NCI-H82 treated with DMSO at 0.1 percent for 48 hours (cell line): ENCODE data around the gene SLC4A1AP.

Experiments
- DNase-seq: peaks from one replicate; lab custom pipeline; 2025; ENCODE audit not compliant: unreplicated experiment; lab: John Stamatoyannopoulos, UW

The SLC4A1AP gene

GRCh38 chr2:27720004-27720551 lies 56.4 kb downstream of the SLC4A1AP start:
- no peak for DNase-seq

DNA sequence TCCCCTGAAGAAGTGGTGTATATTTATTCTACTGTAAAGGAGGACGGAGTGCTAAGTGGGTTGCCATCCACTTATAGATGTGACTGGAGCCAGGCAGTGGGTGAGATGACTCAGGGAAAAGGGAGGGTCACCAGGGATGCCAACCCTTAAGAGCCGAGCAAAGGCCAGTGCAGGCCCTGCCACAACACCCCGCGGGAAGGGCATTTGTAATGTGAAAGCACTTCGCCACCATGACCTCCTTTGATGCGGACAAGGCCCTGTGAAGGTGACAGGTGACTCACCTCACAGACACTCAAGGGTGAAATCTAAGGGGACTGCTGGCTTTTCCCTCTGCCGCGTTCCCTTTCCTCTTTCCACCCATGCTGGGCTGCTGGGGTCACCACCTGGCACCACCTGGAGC lies 57.6 kb downstream of the SLC4A1AP start:
- no peak for DNase-seq

GRCh38 chr2:27721884-27722485 lies 58.3 kb downstream of the SLC4A1AP start:
- DNase-seq: no peak

GRCh38 chr2:27723372-27724144 lies 59.9 kb downstream of the SLC4A1AP start:
- DNase-seq: peak; percentile 46

- DNase-seq: no peak
These were observed 60.5 kb downstream of the SLC4A1AP start for GRCh38 chr2:27724191-27724590.

GRCh38 chr2:27724905-27725701 lies 61.4 kb downstream of the SLC4A1AP start:
- no peak for DNase-seq

GRCh38 chr2:27727257-27727656 lies 63.6 kb downstream of the SLC4A1AP start:
- DNase-seq: no peak

DNA sequence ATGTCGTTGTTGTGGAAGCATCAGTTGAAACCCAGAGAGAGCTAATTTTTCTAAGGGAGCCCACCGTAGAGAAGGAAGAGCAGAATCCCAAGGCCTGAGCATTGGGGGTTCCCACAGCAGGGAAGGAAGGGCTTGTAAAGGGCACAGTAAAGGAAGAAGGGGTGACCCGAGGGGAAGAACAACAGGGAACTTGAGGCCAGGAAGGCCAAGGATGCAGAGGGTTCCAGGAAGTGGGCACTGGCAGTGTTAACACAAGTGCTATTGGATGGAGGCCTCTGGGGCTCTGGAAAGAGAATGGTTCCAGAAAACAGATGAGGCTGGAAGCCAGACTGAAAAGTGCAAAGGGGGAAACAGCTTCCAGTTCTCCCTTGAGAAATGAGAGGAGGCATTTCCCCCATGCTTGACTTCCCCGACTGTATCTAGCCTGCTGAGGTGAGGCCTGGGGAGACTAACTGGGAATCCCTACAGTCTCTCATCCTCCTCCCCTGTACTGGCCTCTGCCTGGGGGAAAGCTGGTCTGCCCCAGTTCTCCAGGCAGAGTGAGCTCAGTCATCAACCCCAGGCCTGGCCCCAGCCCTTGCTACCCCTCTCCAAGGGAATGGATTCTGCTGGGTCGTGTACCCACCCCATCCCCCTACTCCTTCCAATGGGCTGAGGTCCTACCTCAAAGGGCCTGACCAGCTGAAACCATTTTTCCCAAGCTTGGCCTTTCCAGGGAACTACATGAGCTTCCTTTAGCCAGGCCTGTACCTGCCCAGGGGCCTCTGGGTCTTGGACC lies 64.6 kb downstream of the SLC4A1AP start:
- DNase-seq: no peak

DNA sequence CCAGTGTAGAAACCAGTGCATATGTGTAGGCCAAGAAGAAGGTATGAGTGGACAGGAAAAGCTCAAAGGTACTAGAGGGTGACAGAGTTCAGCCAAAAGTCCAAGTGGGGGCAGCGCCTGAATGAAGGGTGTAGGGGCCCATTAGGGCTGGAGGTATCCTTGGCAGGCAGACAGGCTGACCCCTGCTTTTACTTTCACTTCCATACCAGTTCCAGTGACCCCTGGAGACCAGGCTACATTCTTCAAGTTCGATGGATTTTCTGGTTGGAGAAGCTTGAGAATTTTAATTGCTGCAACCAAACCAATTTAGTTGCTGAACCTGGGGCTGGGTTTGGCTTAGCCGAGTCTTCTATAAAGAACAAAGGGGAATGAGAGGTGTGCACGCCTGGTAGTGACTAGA lies 65.5 kb downstream of the SLC4A1AP start:
- DNase-seq: no peak

- DNase-seq: no peak
These were observed 65.9 kb downstream of the SLC4A1AP start for GRCh38 chr2:27729614-27730013.

- no peak for DNase-seq
These were observed 66.6 kb downstream of the SLC4A1AP start for GRCh38 chr2:27730261-27730662.

- DNase-seq: no peak
These were observed 67.4 kb downstream of the SLC4A1AP start for GRCh38 chr2:27730980-27731691.

- DNase-seq: no peak
These were observed 70.6 kb downstream of the SLC4A1AP start for GRCh38 chr2:27734305-27734704.

DNA sequence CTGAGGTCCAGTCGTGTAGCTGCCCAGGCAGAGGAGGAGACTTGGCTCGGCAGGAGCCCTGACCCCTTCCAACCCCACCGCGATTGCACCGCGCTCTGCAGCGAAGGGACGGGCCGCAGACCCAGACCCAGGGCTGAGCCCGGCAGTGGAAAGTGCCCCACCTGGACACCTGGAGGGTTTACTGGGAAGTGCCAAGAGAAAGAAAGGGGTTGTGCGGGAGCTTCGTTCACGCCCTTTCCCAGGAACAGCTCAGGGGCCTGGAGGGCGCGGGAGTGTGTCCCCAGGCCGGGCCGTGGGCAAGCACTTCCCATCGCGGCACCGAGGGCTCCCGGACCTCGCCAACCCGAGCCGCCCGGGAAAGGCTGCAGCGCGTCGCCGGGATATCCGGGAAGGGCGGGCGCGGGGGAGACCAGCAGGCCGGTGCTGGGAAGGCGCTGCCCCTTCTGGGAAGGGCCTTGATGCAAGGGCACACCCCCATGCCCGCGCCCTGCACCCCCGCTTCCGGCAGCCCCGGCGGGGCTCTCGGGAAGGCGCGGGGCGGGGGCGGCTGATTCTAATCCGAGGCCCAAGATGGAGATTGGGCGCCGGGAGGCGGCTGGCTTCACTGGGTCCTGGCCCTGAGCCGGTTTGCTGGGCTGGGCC lies 71.7 kb downstream of the SLC4A1AP start:
- no peak for DNase-seq

DNA sequence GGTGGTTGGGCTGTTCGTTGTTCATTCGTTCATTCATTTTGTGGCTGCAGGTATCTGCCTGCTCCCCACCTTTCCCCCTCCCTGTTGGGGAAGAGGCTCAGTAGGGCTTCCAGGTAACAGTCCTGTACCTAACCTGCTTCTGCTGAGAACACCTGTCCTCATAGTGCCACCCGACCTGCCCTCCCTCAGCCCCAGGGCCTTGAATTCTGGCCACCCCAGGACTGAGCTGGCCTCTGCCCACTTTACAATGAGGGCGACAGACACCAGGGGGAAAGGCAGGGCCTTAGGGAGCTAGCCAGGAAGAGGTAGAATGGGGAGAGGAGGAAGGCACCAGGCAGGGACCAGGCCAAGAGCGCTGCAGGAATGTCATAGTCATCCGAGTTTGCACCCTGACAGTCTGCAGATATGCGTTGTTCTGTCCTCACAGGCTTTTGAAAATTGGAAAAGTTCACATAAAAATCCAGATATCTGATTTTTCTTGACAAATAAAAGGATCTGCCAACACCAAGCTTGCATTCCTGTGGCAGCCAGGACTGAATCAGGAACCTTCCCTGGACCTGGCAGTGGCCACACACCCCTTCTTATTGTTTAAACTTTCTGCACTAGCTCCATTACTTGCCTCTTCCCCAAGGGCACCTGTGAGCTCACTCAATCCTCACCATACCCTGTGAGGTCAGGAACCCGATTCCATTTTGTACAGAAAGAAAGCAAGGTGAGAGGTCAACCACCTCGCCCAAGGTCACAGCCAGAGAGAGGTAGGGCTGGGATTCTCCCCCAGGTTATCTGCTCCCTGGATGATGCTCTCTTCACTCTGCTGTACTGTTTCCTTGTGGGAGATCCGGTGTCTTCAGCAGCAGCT lies 72.6 kb downstream of the SLC4A1AP start:
- DNase-seq: no peak

- no peak for DNase-seq
These were observed 73.2 kb downstream of the SLC4A1AP start for GRCh38 chr2:27736890-27737204.

DNA sequence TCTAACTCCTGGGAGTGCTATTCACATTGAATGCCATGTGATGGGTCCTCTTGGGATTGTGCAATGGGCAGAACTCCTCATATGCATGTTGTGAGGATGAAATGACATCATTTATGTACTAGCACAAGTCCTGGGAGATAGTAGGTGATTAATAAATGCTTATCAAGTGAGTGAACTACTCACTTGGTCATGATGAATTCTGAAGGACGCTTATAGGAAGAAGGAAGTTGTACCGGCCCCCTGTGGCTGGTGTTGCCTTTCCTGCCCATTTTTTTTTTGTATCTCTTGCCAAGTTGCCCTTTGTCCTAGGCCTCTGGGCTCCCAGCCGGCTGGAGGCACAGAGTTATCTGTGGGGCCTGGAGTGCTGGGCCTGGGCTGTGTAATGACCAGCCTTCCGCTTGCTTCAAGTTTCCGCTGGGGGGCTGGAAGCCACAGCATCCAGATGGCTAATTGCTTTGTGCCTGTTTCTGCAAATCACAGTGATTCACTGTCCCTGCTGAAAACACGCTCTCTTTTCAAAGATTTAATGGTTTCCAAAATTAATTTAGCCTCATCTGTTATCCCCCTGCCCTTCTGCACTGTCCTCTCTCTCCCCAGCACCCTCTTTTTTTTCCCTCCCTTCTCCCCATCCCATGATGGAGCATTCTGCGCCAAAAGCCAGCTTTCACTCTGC lies 74.1 kb downstream of the SLC4A1AP start:
- no peak for DNase-seq

GRCh38 chr2:27738349-27739057 lies 74.8 kb downstream of the SLC4A1AP start:
- DNase-seq: no peak
